ENCODE data around the gene STAC2. TPM values are rescaled to one million over a fixed set of nuclear protein-coding genes. Genes with fewer than 3 reads are reported as not detected.

STAC2 gene
- total RNA-seq, 4 donors from 2014 or later, result 0.17 to 0.29 TPM; not detected in 2

GRCh38 chr17:39194985-39195524 is 30.7 kb downstream of the STAC2 start:
- H3K4me1 ChIP-seq, result peaks cover 34 to 63% (median 55%) of the 10 kb centered on the region in 4 donors
- no peaks in the 10 kb centered on the region for H3K27me3 ChIP-seq
- intact Hi-C loops (cut with DNase I), result no loop called here
- peak overlapping the region; percentile 41 to 93 (median 52) for H3K27ac ChIP-seq (replicated peaks in 1 of 4)
- H3K4me3 ChIP-seq, result no peak overlapping the region
- 57% methylated on average over 7 of the region's 10 CpGs for WGBS
- no peaks in the 10 kb centered on the region for H3K9me3 ChIP-seq
- DNase-seq (ENCODE audit: extremely low spot score), result no peak
- peaks cover 0 to 42% (median 33%) of the 10 kb centered on the region in 4 donors for H3K36me3 ChIP-seq
- no peak for TF ChIP-seq CTCF (IDR thresholded peaks at IDR 0.05)
- no peak for TF ChIP-seq EP300 (IDR thresholded peaks at IDR 0.05)
- no peak for TF ChIP-seq POLR2AphosphoS5 (IDR thresholded peaks at IDR 0.05)
- no peak for TF ChIP-seq POLR2A (IDR thresholded peaks at IDR 0.05; ENCODE audit: low read depth)

GRCh38 chr17:39194089-39194984 is 31.4 kb downstream of the STAC2 start:
- no peaks in the 10 kb centered on the region for H3K27me3 ChIP-seq
- 50% methylated on average over 17 of the region's 20 CpGs for WGBS
- H3K27ac ChIP-seq (replicated peaks in 1 of 4), result peak overlapping the region; percentile 41 to 93 (median 52)
- H3K4me3 ChIP-seq, result no peak overlapping the region
- peaks cover 30 to 60% (median 52%) of the 10 kb centered on the region in 4 donors for H3K4me1 ChIP-seq
- intact Hi-C loops (cut with DNase I), result no loop called here
- H3K36me3 ChIP-seq, result peaks cover 0 to 49% (median 38%) of the 10 kb centered on the region in 4 donors
- DNase-seq (ENCODE audit: extremely low spot score), result no peak
- peak; percentile 26 to 41 (median 36) for TF ChIP-seq CTCF (IDR thresholded peaks at IDR 0.05)
- TF ChIP-seq EP300 (IDR thresholded peaks at IDR 0.05), result no peak
- no peak for TF ChIP-seq POLR2AphosphoS5 (IDR thresholded peaks at IDR 0.05)
- TF ChIP-seq POLR2A (IDR thresholded peaks at IDR 0.05; ENCODE audit: low read depth), result no peak
- no peaks in the 10 kb centered on the region for H3K9me3 ChIP-seq

GRCh38 chr17:39193346-39193745 is 32.4 kb downstream of the STAC2 start:
- no peak for DNase-seq (ENCODE audit: extremely low spot score)
- intact Hi-C loops (cut with DNase I), result no loop called here
- H3K4me1 ChIP-seq, result peaks cover 24 to 53% (median 42%) of the 10 kb centered on the region in 4 donors
- no peak for TF ChIP-seq POLR2A (IDR thresholded peaks at IDR 0.05; ENCODE audit: low read depth)
- no peak for TF ChIP-seq CTCF (IDR thresholded peaks at IDR 0.05)
- TF ChIP-seq POLR2AphosphoS5 (IDR thresholded peaks at IDR 0.05), result no peak
- no peak for TF ChIP-seq EP300 (IDR thresholded peaks at IDR 0.05)
- no peak overlapping the region for H3K27ac ChIP-seq (replicated peaks in 1 of 4)
- H3K36me3 ChIP-seq, result peaks cover 0 to 59% (median 45%) of the 10 kb centered on the region in 4 donors
- 92% methylated on average over 5 of the region's 10 CpGs for WGBS
- no peaks in the 10 kb centered on the region for H3K27me3 ChIP-seq
- H3K9me3 ChIP-seq, result no peaks in the 10 kb centered on the region
- H3K4me3 ChIP-seq, result no peak overlapping the region

GRCh38 chr17:39192901-39193300 is 32.8 kb downstream of the STAC2 start:
- no peaks in the 10 kb centered on the region for H3K27me3 ChIP-seq
- H3K4me3 ChIP-seq, result no peak overlapping the region
- H3K9me3 ChIP-seq, result no peaks in the 10 kb centered on the region
- TF ChIP-seq POLR2AphosphoS5 (IDR thresholded peaks at IDR 0.05) (no peak), POLR2A (IDR thresholded peaks at IDR 0.05; ENCODE audit: low read depth) (no peak), CTCF (IDR thresholded peaks at IDR 0.05) (no peak), EP300 (IDR thresholded peaks at IDR 0.05) (no peak)
- 91% methylated on average over 16 of the region's 16 CpGs for WGBS
- intact Hi-C loops (cut with DNase I), result no loop called here
- DNase-seq (ENCODE audit: extremely low spot score), result no peak
- peaks cover 0 to 64% (median 50%) of the 10 kb centered on the region in 4 donors for H3K36me3 ChIP-seq
- peaks cover 19 to 48% (median 37%) of the 10 kb centered on the region in 4 donors for H3K4me1 ChIP-seq
- H3K27ac ChIP-seq (replicated peaks in 1 of 4), result no peak overlapping the region

Measured in esophagus muscularis mucosa (tissue), 4 donors.